BJ (cell line): ENCODE results near the gene PCP4L1. TPM values are rescaled to one million over a fixed set of nuclear protein-coding genes. Genes with fewer than 3 reads are reported as not detected.

Experiments used
- CTCF ChIA-PET: fragments of 350-600 bp; formaldehyde crosslinking; extraction: SDS; loops from one replicate; lab custom pipeline; 2021; ENCODE audit warnings: antibody characterized with exemption, inconsistent platforms; lab: Yijun Ruan, JAX
- POLR2A ChIA-PET: fragments of 300-600 bp; sonication (Branson Sonifier 250); formaldehyde crosslinking; extraction: SDS; loops from one replicate; lab custom pipeline; 2021; ENCODE audit warnings: antibody characterized with exemption; lab: Charles Lee
- DNase-seq: peaks from one replicate; pipeline ENCODE4 v3.0.0-alpha.2; 2011; ENCODE audit warnings: low read depth
- H3K27me3 ChIP-seq: 2 replicates; pipeline ENCODE4 v1.6.0; 2011; ENCODE audit warnings: low read length; ENCODE audit not compliant: control insufficient read depth, insufficient read depth
- H3K36me3 ChIP-seq: 2 replicates; pipeline ENCODE4 v1.5.1; 2011; ENCODE audit warnings: low read length; ENCODE audit not compliant: control insufficient read depth, insufficient read depth
- H3K4me3 ChIP-seq: 2 replicates; pipeline ENCODE4 v1.5.1; 2011; ENCODE audit warnings: low read depth, mild to moderate bottlenecking, control low read depth, low read length
- polyA plus RNA-seq: library from polyadenylated mRNA; depleted of rRNA; stranded (reverse); fragments of >200 nt; gene quantifications from 2 replicates; pipeline ENCODE4 v1.2.3, GENCODE V29; 2011
- TF ChIP-seq, protein P1 (sequence below): IDR thresholded peaks from 2 replicates; pipeline ENCODE4 v1.5.1; 2011; ENCODE audit warnings: low read depth, mild to moderate bottlenecking, control low read depth, inconsistent platforms, low read length, moderate library complexity; ENCODE audit not compliant: insufficient read depth

Gene PCP4L1
- polyA plus RNA-seq, 1 experiment: not detected

GRCh38 chr1:161298116-161298515 lies 39.6 kb downstream of the PCP4L1 start:
- ChIA-PET CTCF (no interaction called here), POLR2A (no interaction called here)
- TF ChIP-seq, protein P1, sequence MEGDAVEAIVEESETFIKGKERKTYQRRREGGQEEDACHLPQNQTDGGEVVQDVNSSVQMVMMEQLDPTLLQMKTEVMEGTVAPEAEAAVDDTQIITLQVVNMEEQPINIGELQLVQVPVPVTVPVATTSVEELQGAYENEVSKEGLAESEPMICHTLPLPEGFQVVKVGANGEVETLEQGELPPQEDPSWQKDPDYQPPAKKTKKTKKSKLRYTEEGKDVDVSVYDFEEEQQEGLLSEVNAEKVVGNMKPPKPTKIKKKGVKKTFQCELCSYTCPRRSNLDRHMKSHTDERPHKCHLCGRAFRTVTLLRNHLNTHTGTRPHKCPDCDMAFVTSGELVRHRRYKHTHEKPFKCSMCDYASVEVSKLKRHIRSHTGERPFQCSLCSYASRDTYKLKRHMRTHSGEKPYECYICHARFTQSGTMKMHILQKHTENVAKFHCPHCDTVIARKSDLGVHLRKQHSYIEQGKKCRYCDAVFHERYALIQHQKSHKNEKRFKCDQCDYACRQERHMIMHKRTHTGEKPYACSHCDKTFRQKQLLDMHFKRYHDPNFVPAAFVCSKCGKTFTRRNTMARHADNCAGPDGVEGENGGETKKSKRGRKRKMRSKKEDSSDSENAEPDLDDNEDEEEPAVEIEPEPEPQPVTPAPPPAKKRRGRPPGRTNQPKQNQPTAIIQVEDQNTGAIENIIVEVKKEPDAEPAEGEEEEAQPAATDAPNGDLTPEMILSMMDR: no peak
- Histone ChIP-seq H3K4me3 (no peak overlapping the region), H3K27me3 (no peaks in the 10 kb centered on the region), H3K36me3 (no peaks in the 10 kb centered on the region)
- DNase-seq: no peak

DNA sequence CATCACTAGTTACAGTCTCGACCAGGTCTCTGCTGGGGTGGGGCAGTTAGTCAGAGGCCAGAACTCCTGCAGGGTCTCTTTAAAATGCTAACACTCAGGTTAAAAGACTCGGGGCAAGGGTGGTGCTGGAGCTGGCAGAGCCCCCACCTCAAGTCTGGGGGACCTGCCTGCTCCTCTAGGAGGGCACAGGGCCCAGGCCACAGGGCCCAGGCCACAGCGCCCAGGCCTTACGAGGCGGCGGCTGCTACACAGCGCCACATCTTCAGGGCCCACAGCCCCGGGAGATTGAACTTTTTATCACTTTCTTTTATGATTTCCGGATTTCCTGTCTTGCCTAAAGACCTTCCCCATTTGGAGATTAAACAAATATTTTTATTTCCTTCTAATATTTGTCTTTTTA lies 40.8 kb downstream of the PCP4L1 start:
- TF ChIP-seq, protein P1: no peak
- no peak for DNase-seq
- CTCF ChIA-PET: no interaction called here
- POLR2A ChIA-PET: no interaction called here
- H3K4me3 ChIP-seq: no peak overlapping the region
- no peaks in the 10 kb centered on the region for H3K36me3 ChIP-seq
- H3K27me3 ChIP-seq: no peaks in the 10 kb centered on the region

- Histone ChIP-seq H3K27me3 (no peaks in the 10 kb centered on the region), H3K36me3 (no peaks in the 10 kb centered on the region), H3K4me3 (no peak overlapping the region)
- ChIA-PET POLR2A (no interaction called here), CTCF (interaction anchor here (1.1 kb wide), 1 partner anchor 9 kb away, joined by 7 read pairs; no protein-coding TSS in a partner anchor)
- TF ChIP-seq, protein P1: no peak
- DNase-seq: no peak
Measured at GRCh38 chr1:161300478-161300877, 41.9 kb downstream of the PCP4L1 start.

DNA sequence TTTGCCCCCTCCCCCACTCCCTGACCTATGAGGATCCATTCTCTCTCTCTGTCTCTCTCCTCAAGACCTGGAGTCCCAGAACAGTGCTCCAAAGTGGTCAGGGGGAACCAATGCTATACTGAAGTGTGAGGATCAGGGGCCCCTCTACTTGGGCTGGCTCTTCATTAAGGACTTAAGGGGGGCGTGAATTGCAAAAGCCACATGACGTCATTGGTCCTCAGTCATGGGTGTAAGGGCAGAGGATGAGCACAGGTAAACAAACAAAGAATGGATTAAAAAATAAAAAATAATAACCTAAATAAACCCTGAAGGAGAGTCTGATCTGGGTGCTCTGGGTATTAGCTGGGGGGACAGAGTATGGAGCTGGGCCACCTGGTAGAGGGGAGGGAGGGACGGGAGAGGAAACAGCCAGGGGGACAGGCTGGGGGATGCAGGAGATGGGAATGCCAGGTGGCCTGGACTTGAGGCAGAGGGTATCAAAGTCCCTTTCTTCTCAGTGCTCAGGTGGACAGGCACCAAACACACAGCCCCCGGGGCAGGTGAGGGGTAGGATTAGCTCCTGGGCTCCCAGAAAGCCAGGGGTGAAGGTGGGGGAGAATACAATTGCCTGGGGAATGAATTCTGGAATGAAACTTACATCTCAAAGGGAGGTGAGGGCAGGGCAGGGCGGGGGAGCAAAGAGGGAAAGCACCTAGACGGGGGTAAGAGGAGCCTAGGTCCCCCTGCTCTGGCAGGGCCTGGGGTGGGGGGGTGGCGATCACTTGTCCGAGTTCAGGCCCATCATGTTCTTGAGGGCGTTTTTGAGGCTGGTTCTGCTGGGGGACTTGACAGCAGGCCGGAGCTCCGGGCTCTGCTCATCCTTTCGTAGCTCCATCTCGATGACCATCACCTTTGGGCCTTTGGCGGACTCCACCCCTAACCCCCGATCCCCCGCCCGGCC lies 46.7 kb downstream of the PCP4L1 start:
- TF ChIP-seq, protein P1: no peak
- Histone ChIP-seq H3K4me3 (peak overlapping the region; percentile 67), H3K36me3 (no peaks in the 10 kb centered on the region), H3K27me3 (no peaks in the 10 kb centered on the region)
- POLR2A ChIA-PET: interaction anchor here (1.1 kb wide), 1 partner anchor 79 kb away, joined by 3 read pairs; the partner anchor contains the start of gene TOMM40L
- no peak for DNase-seq
- CTCF ChIA-PET: interaction anchor here (0.6 to 1.6 kb wide), 3 partner anchors 10 to 79 kb away, joined by 3 to 11 read pairs (median 3); partner anchors contain the start of gene TOMM40L

DNA sequence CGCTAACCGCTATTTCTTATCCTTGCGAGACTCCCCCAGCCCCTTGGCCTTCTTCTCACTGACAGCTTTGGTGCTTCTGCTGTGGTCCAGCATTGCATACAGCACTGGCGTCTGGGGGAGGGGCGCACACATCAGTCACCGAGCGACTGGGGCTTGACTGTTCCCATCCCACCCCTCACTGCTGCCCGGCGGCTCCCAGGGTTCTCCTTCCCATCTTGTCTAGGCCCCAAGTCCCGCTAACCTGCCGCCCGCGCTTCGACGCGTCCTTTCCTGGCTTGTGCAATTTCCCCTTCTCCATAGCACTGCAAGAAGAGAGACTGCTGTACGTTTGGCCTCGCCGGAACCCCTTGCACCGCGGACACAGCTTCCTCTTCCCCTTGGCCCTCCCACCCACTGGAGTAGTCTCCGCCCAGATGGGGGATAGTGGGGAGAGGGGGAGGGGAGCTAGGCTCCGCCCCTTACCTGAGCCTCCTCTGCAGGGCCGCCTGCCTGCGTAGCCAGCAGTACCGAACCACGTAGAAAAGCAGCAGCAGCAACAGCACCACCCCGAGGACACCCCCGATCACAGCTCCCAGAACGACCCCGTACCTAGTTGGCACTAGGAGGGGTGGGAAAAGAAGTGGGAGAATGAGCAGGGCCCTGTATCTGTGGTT lies 47.4 kb downstream of the PCP4L1 start:
- peak overlapping the region; percentile 67 for H3K4me3 ChIP-seq
- H3K36me3 ChIP-seq: no peaks in the 10 kb centered on the region
- H3K27me3 ChIP-seq: 0 out of 2 replicates have a peak, but pooled peaks cover 1% of the 10 kb centered on the region
- TF ChIP-seq, protein P1: peak; percentile 36
- CTCF ChIA-PET: interaction anchor here (0.6 to 1.6 kb wide), 3 partner anchors 11 to 80 kb away, joined by 3 to 11 read pairs (median 3); partner anchors contain the start of gene TOMM40L
- POLR2A ChIA-PET: interaction anchor here (1.1 kb wide), 1 partner anchor 80 kb away, joined by 3 read pairs; the partner anchor contains the start of gene TOMM40L
- DNase-seq: no peak
